T-cell (primary cell): ENCODE measurements around the gene ABL1. TPM values are rescaled to one million over a fixed set of nuclear protein-coding genes. Genes with fewer than 3 reads are reported as not detected.

ENCODE experiments used
- ATAC-seq, 4 experiments: fragments of 200-7000 bp in 3 of 4; fragments of 150-1000 bp in 1 of 4; cut with Tn5 transposase; replicated peaks in 1 of 4; 1 replicate in 3 of 4; 2 replicates in 1 of 4; pipeline ENCODE4 v1.10.0; 2021; ENCODE audit warnings: moderate library complexity in 3 of 4, mild to moderate bottlenecking in 2 of 4, moderate number of reproducible peaks in 1 of 4
- CTCF ChIA-PET, 2 donors: fragments of 300-600 bp; sonication (Branson Sonifier 250); formaldehyde crosslinking; loops; one replicate each; lab custom pipeline; 2022; ENCODE audit warnings: antibody characterized with exemption in 2 of 2; lab: Charles Lee
- POLR2A ChIA-PET, 2 donors: fragments of 300-600 bp; sonication (Branson Sonifier 250); formaldehyde crosslinking; loops; one replicate each; lab custom pipeline; 2022; ENCODE audit warnings: antibody characterized with exemption in 2 of 2; lab: Charles Lee
- DNase-seq, 35 experiments: peaks; one replicate each; pipeline versions ENCODE4 v3.0.0 to v3.0.0-alpha.2; 2013 to 2023
- H3K27ac ChIP-seq: one replicate; pipeline ENCODE4 v1.5.1; 2013; ENCODE audit warnings: low read length
- H3K27me3 ChIP-seq, 2 experiments: replicated peaks in 1 of 2; 1 replicate in 1 of 2; 2 replicates in 1 of 2; pipeline versions ENCODE4 v1.6.1 to v1.7.0; 2013; ENCODE audit warnings: low read length in 1 of 2, mixed read lengths in 1 of 2; ENCODE audit not compliant: control insufficient read depth in 2 of 2, insufficient read depth in 2 of 2; ENCODE audit errors: extremely low read depth in 1 of 2
- H3K36me3 ChIP-seq, 2 donors: 1 replicate in 1 of 2; 2 replicates in 1 of 2; pipeline versions ENCODE4 v1.6.1 to v1.7.0; 2013; ENCODE audit warnings: low read length in 1 of 2; ENCODE audit not compliant: control insufficient read depth in 2 of 2, insufficient read depth in 1 of 2; ENCODE audit errors: extremely low read depth in 1 of 2
- H3K4me1 ChIP-seq, 2 experiments: 1 replicate in 1 of 2; 2 replicates in 1 of 2; pipeline versions ENCODE4 v1.6.1 to v1.7.0; 2013; ENCODE audit warnings: low read length in 2 of 2, mixed read lengths in 1 of 2; ENCODE audit not compliant: insufficient read depth in 2 of 2, control insufficient read depth in 1 of 2; ENCODE audit errors: extremely low read depth in 1 of 2
- H3K4me3 ChIP-seq, 2 donors: 1 replicate in 1 of 2; 2 replicates in 1 of 2; pipeline versions ENCODE4 v1.5.1 to v1.7.0; 2013; ENCODE audit warnings: mild to moderate bottlenecking in 2 of 2, low read length in 1 of 2, moderate library complexity in 1 of 2; ENCODE audit not compliant: control insufficient read depth in 1 of 2; ENCODE audit errors: extremely low read depth in 1 of 2
- H3K9me3 ChIP-seq: 2 replicates; pipeline ENCODE4 v1.7.0; 2013
- H3K27ac Mint-ChIP-seq, 2 donors: one replicate each; pipeline ENCODE4 v1.8.0; 2020 to 2021; ENCODE audit warnings: mild to moderate bottlenecking in 2 of 2, mixed read lengths in 2 of 2
- H3K27me3 Mint-ChIP-seq, 2 donors: one replicate each; pipeline ENCODE4 v1.8.0; 2021 to 2022; ENCODE audit warnings: mixed read lengths in 2 of 2
- H3K36me3 Mint-ChIP-seq: one replicate; pipeline ENCODE4 v1.8.0; 2021; ENCODE audit warnings: mixed read lengths
- H3K4me1 Mint-ChIP-seq, 3 donors: one replicate each; pipeline ENCODE4 v1.8.0; 2020 to 2022; ENCODE audit warnings: mixed read lengths in 3 of 3, mild to moderate bottlenecking in 1 of 3
- H3K4me3 Mint-ChIP-seq, 3 donors: one replicate each; pipeline ENCODE4 v1.8.0; 2020 to 2022; ENCODE audit warnings: mild to moderate bottlenecking in 3 of 3, mixed read lengths in 3 of 3, moderate library complexity in 3 of 3
- H3K9me3 Mint-ChIP-seq, 3 donors: one replicate each; pipeline ENCODE4 v1.8.0; 2020 to 2022; ENCODE audit warnings: mixed read lengths in 3 of 3
- WGBS: methylation state at CpG from one replicate; pipeline ENCODE4 v1.1.5; 2013; ENCODE audit warnings: missing lambda C conversion rate; ENCODE audit not compliant: insufficient coverage; 5-methylcytosine and 5-hydroxymethylcytosine counted together
- total RNA-seq, 35 experiments: library from RNA in 6 of 35; stranded (reverse) in 6 of 35; fragments of 120-200 nt in 1 of 35; gene quantifications; one replicate each; pipeline versions ENCODE4 v1.2.1 to v1.2.4 and lab custom pipeline; 2013 to 2026

ABL1 gene
- 10 to 100 TPM; 33.3 to 40.0 (median 37.7) TPM for total RNA-seq
- total RNA-seq (2013), result 25.3 TPM
- 35.9 to 80.4 (median 62.6) reads per million in 29 experiments for total RNA-seq (lab: John Stamatoyannopoulos, UW)

DNA sequence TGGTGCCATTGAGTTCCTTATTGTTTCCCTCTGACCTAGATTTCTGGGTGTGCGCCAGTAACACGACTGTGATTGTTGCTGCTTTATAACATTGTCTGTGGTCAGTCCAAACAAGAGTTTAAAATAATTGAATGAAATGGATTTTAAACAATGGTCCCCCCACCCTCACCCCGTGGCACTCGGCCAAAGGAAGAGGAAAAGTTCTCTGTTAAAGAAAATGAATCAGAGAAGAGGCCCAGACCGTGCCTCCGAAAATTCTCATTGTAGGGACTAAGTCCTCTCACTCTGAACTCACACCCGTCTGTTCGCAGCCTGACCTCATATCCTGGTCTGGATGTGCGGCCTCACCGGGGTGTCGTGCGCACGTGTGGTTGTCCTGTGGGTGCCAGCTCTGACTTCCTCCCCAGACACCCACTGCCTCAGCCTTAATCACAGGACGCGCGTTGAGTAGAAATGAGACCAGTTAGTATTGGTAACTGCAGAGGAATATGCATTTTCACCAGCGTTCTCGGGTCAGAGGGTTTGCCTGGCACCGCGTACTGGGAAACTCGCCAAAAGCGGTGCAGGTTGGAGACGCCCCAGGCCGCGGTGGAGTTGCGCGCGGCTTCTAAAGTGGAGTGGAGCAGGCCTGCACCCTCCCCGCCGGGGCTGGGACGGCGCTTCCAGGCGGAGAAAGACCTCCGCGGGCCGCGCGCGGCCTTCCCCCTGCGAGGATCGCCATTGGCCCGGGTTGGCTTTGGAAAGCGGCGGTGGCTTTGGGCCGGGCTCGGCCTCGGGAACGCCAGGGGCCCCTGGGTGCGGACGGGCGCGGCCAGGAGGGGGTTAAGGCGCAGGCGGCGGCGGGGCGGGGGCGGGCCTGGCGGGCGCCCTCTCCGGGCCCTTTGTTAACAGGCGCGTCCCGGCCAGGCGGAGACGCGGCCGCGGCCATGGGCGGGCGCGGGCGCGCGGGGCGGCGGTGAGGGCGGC lies at the start of gene ABL1:
TSS of gene ABL1 (plus strand) at position 884 of the 966 bp plus-strand sequence. CDS start 193 bp downstream, outside the sequence.
- H3K4me1 ChIP-seq, result peaks cover 11 to 21% of the 10 kb centered on the region in 2 experiments
- peak within 1 kb of the TSS; percentile 42 for H3K27ac ChIP-seq
- DNase-seq, result peak; percentile 7 to 78 (median 62)
- ATAC-seq, result peak; percentile 80 to 86 (median 83)
- WGBS, result under 1% methylated on average over 64 of the region's 78 CpGs
- no peaks in the 10 kb centered on the region for H3K27me3 Mint-ChIP-seq
- peak within 1 kb of the TSS; percentile 60 to 91 for H3K4me3 ChIP-seq
- H3K36me3 ChIP-seq, result no peaks in the 10 kb centered on the region
- CTCF ChIA-PET, result no interaction called here
- H3K9me3 ChIP-seq, result no peaks in the 10 kb centered on the region
- no peaks in the 10 kb centered on the region for H3K9me3 Mint-ChIP-seq
- H3K27me3 ChIP-seq, result no peaks in the 10 kb centered on the region
- H3K27ac Mint-ChIP-seq, result peak within 1 kb of the TSS; percentile 58 to 84
- POLR2A ChIA-PET, result interaction anchor here in 1 of 2 donors (0.6 kb wide), 1 partner anchor 103 kb away, joined by 3 read pairs; no protein-coding TSS in a partner anchor
- H3K4me3 Mint-ChIP-seq, result peak within 1 kb of the TSS; percentile 87 to 97 (median 96)
- H3K4me1 Mint-ChIP-seq, result peaks cover 47 to 62% (median 50%) of the 10 kb centered on the region in 3 donors
- no peaks in the 10 kb centered on the region for H3K36me3 Mint-ChIP-seq

DNA sequence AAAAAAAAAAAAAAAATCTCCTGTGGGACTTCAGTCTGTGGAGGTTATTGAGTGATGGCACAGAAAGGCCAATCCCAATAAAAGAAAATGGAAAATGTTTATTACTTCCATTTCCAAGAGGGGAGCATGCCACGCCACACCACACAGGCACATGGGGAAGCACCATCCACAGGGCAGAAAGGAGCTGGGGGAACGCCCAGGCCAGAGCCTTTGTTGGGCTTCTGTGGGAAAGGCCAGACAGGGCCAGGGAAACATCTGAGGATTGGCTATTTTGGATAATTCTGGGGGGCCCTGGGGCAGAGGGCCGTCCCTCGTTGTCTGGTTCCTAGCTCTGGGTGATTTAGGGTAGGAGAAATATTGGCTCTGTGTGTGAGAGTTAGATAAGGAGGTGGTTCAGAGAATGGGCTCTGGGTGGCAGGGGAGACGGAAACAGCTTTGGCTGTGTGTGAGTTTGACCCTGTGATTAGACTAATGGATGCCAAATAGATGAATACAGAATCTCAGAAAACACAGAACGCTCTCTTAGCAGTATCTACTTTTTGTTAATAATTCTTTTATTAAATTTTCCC lies 49.0 kb upstream of the ABL1 start:
- POLR2A ChIA-PET, result no interaction called here
- H3K27me3 ChIP-seq, result no peaks in the 10 kb centered on the region
- peaks cover 2 to 23% (median 8%) of the 10 kb centered on the region in 3 donors for H3K4me1 Mint-ChIP-seq
- H3K27me3 Mint-ChIP-seq, result no peaks in the 10 kb centered on the region
- ATAC-seq, result no peak
- no peak overlapping the region for H3K27ac ChIP-seq
- H3K9me3 ChIP-seq, result peaks cover 4% of the 10 kb centered on the region
- no peak overlapping the region for H3K4me3 Mint-ChIP-seq
- DNase-seq, result no peak
- no peaks in the 10 kb centered on the region for H3K4me1 ChIP-seq
- H3K36me3 ChIP-seq, result no peaks in the 10 kb centered on the region
- WGBS, result 77% methylated on average over 3 of the region's 6 CpGs
- CTCF ChIA-PET, result interaction anchor here (0.6 to 0.7 kb wide), 3 partner anchors 60 to 106 kb away, joined by 3 to 8 read pairs (median 3); no protein-coding TSS in a partner anchor
- peaks cover 0 to 17% (median 12%) of the 10 kb centered on the region in 3 donors for H3K9me3 Mint-ChIP-seq
- H3K36me3 Mint-ChIP-seq, result peaks cover 23% of the 10 kb centered on the region
- no peak overlapping the region for H3K27ac Mint-ChIP-seq
- H3K4me3 ChIP-seq, result no peak overlapping the region

DNA sequence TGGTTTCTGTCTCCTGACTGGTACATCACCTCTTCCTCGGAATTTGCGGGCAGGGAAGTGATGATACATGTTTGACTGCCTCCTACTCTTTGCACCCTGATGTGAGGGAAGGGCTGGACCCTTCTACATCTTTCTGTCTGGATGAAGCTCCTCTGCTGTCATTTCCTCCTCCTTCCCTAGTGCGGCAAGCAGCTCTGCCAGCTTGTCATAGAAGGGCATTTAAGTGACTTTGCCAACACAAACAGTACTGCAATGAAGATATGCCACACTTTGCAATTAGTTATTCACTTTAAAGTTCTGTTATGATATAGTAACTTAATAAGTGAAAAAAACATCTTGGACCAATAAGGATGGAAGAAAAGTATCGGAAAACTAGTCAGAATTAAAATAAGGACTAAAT lies 48.5 kb upstream of the ABL1 start:
- Mint-ChIP-seq H3K27ac (no peak overlapping the region), H3K27me3 (no peaks in the 10 kb centered on the region), H3K9me3 (peaks cover 0 to 17% (median 12%) of the 10 kb centered on the region in 3 donors), H3K36me3 (peaks cover 23% of the 10 kb centered on the region), H3K4me1 (peaks cover 2 to 23% (median 6%) of the 10 kb centered on the region in 3 donors), H3K4me3 (no peak overlapping the region)
- Histone ChIP-seq H3K4me1 (no peaks in the 10 kb centered on the region), H3K4me3 (no peak overlapping the region), H3K27ac (no peak overlapping the region), H3K27me3 (no peaks in the 10 kb centered on the region), H3K36me3 (no peaks in the 10 kb centered on the region), H3K9me3 (peaks cover 4% of the 10 kb centered on the region)
- WGBS, result 100% methylated on average over 1 of the region's 4 CpGs
- no peak for DNase-seq
- ATAC-seq, result no peak
- CTCF ChIA-PET, result interaction anchor here in 1 of 2 donors (0.6 kb wide), 1 partner anchor 106 kb away, joined by 3 read pairs; no protein-coding TSS in a partner anchor
- POLR2A ChIA-PET, result no interaction called here

DNA sequence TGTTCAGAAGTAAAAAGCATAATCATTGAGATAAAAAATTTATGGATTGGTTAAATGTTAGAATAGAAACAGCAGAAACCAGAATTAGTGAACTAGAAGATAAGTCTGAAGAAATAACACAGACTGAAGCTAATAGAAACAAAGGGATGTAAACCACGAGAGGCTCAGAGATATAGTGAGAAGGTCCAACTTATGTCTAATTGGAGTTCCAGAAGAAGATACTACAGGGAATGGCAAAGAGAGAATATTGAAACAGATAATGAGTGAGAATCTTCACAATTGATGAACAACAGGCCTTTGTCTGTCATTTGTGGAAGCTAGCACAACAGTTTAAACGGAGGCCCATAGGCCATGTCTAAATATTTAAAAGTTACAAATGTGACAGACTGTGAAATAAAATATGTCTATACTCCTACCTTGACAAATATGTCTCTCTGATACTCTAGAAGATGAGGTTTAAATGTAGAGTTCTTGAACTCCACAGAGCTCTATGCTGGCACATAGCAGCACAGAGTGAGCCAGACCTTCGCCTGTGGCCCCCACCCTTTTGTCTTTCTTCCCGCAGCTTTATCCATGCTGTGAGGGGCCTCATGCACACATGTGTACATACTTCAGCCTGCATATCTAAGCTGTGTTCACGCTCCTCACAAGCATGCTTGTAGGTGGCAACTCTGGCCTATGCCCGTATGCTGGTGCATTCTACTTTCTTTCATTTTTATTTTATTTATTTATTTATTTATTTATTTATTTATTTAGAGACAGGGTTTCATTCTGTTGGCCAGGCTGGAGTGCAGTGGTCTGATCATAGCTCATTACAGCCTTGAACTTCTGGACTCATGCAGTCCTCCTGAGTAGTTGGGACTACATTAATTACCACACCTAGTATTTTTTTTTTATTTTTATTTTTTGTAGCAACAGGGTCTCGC lies 45.0 kb upstream of the ABL1 start:
- H3K36me3 ChIP-seq, result no peaks in the 10 kb centered on the region
- Mint-ChIP-seq H3K9me3 (peaks cover 0 to 17% (median 12%) of the 10 kb centered on the region in 3 donors), H3K27me3 (no peaks in the 10 kb centered on the region), H3K4me3 (no peak overlapping the region), H3K4me1 (peaks cover 2 to 27% (median 8%) of the 10 kb centered on the region in 3 donors), H3K36me3 (peaks cover 23% of the 10 kb centered on the region), H3K27ac (no peak overlapping the region)
- no peak overlapping the region for H3K27ac ChIP-seq
- DNase-seq (no peak), ATAC-seq (no peak)
- H3K4me3 ChIP-seq, result no peak overlapping the region
- H3K4me1 ChIP-seq, result no peaks in the 10 kb centered on the region
- 100% methylated on average over 2 of the region's 7 CpGs for WGBS
- no peaks in the 10 kb centered on the region for H3K27me3 ChIP-seq
- POLR2A ChIA-PET, result no interaction called here
- H3K9me3 ChIP-seq, result peaks cover 4% of the 10 kb centered on the region
- CTCF ChIA-PET, result no interaction called here

DNA sequence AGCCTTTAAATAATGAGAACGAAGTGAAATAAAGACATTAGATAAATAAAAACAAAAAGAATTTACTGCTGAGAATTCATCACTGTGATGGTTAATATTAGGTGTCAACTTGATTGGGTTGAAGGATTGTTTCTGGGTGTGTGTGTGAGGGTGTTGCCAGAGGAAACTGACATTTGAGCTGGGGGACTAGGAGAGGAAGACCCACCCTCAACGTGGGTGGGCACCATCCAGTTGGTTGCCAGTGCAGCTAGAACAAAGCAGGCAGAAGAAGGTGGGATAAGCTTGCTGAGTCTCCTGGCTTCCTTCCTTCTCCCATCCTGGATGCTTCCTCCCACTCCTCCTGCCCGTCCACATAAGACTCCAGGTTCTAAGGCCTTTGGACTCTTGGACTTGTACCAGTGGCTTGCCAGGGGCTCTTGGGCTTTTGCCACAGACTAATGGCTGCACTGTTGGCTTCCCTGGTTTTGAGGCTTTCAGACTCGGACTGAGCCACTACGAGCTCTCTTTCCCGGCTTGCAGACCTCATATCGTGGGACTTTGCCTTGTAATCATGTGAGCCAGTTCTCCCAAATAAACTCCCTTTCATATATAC lies 43.7 kb upstream of the ABL1 start:
- Histone ChIP-seq H3K27ac (no peak overlapping the region), H3K4me1 (no peaks in the 10 kb centered on the region), H3K4me3 (no peak overlapping the region), H3K27me3 (no peaks in the 10 kb centered on the region), H3K36me3 (no peaks in the 10 kb centered on the region), H3K9me3 (peaks cover 4% of the 10 kb centered on the region)
- POLR2A ChIA-PET, result interaction anchor here in 1 of 2 donors (0.6 to 0.7 kb wide), 2 partner anchors 28 to 34 kb away, joined by 3 to 9 read pairs; no protein-coding TSS in a partner anchor
- H3K27ac Mint-ChIP-seq, result no peak overlapping the region
- peaks cover 6 to 20% (median 6%) of the 10 kb centered on the region in 3 donors for H3K4me1 Mint-ChIP-seq
- no peak for DNase-seq
- no peak for ATAC-seq
- H3K4me3 Mint-ChIP-seq, result no peak overlapping the region
- peaks cover 23% of the 10 kb centered on the region for H3K36me3 Mint-ChIP-seq
- no peaks in the 10 kb centered on the region for H3K27me3 Mint-ChIP-seq
- CTCF ChIA-PET, result no interaction called here
- 100% methylated on average over 5 of the region's 7 CpGs for WGBS
- H3K9me3 Mint-ChIP-seq, result peaks cover 0 to 17% (median 12%) of the 10 kb centered on the region in 3 donors
